Measurements from ENCODE around the gene KCNG2.

Gene KCNG2

GRCh38 chr18:79787527-79787864 is 10.2 kb upstream of the KCNG2 start (continued):
- TF ChIP-seq, protein P1, sequence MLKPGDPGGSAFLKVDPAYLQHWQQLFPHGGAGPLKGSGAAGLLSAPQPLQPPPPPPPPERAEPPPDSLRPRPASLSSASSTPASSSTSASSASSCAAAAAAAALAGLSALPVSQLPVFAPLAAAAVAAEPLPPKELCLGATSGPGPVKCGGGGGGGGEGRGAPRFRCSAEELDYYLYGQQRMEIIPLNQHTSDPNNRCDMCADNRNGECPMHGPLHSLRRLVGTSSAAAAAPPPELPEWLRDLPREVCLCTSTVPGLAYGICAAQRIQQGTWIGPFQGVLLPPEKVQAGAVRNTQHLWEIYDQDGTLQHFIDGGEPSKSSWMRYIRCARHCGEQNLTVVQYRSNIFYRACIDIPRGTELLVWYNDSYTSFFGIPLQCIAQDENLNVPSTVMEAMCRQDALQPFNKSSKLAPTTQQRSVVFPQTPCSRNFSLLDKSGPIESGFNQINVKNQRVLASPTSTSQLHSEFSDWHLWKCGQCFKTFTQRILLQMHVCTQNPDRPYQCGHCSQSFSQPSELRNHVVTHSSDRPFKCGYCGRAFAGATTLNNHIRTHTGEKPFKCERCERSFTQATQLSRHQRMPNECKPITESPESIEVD (tag by site-specific recombination; IDR thresholded peaks at IDR 0.05) = no peak
- TF ChIP-seq YY1 (tag by site-specific recombination; IDR thresholded peaks at IDR 0.05) (no peak), ZNF157 (tag by site-specific recombination; IDR thresholded peaks at IDR 0.05) (no peak), ZNF791 (tag by site-specific recombination; IDR thresholded peaks at IDR 0.05) (no peak), OSR2 (tag by site-specific recombination; IDR thresholded peaks at IDR 0.05) (no peak), ZSCAN30 (tag by site-specific recombination; IDR thresholded peaks at IDR 0.05) (no peak)

- Histone ChIP-seq H3K4me3 (ENCODE audit: low read depth, low read length) (no peak overlapping the region), H3K36me3 (ENCODE audit: control insufficient read depth in 2 of 2, insufficient read depth in 1 of 2, low read length in 2 of 2) (no peaks in the 10 kb centered on the region), H3K4me1 (ENCODE audit: control insufficient read depth, insufficient read depth, low read length) (no peaks in the 10 kb centered on the region), H3K9me3 (ENCODE audit: control insufficient read depth, insufficient read depth, low read depth, low read length) (no peaks in the 10 kb centered on the region), H3K27ac (ENCODE audit: extremely low read depth, low read depth, low read length) (no peak overlapping the region)
- TF ChIP-seq, protein P2, sequence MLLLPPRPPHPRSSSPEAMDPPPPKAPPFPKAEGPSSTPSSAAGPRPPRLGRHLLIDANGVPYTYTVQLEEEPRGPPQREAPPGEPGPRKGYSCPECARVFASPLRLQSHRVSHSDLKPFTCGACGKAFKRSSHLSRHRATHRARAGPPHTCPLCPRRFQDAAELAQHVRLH (tag by site-specific recombination; IDR thresholded peaks at IDR 0.05) = no peak
- CTCF ChIA-PET = no interaction called here
- POLR2A ChIA-PET = no interaction called here
These were observed 9.6 kb upstream of the KCNG2 start for GRCh38 chr18:79787865-79788733.

DNA sequence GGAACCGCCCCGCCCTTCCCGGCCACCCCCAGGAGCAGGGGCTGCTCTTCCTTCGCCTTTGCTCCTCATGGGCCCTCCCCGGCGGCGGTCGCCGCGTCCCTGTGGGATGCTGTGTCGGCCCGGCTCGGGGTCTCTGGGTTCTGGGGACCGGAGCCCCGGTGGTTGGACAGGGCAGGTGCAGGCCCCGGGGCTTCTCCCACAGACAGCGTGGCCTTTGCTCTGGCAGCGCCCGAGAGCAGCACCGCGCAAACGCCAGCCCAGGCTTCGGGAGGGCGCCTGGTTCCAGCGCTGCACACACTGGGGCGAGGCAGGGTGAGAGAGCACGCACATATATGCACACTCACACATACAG is 9.0 kb upstream of the KCNG2 start:
- CTCF ChIA-PET = no interaction called here
- TF ChIP-seq ZEB2 (tag by site-specific recombination; IDR thresholded peaks at IDR 0.05) (no peak), SP3 (tag by site-specific recombination; IDR thresholded peaks at IDR 0.05) (no peak), BCL11B (tag by site-specific recombination; IDR thresholded peaks at IDR 0.05; ENCODE audit: low read depth) (no peak), ZNF558 (tag by site-specific recombination; IDR thresholded peaks at IDR 0.05) (no peak), ZNF843 (tag by site-specific recombination; IDR thresholded peaks at IDR 0.05) (no peak), ZNF791 (tag by site-specific recombination; IDR thresholded peaks at IDR 0.05) (no peak), ZNF585B (tag by site-specific recombination; IDR thresholded peaks at IDR 0.05) (no peak), ZNF341 (tag by site-specific recombination; IDR thresholded peaks at IDR 0.05; ENCODE audit: low read depth) (no peak), TRIM28 (IDR thresholded peaks at IDR 0.05; ENCODE audit: borderline replicate concordance, low read length) (no peak), ZNF138 (tag by site-specific recombination; IDR thresholded peaks at IDR 0.05; ENCODE audit: borderline replicate concordance) (no peak), ZNF121 (tag by site-specific recombination; IDR thresholded peaks at IDR 0.05) (no peak), ZNF777 (tag by site-specific recombination; IDR thresholded peaks at IDR 0.05; ENCODE audit: borderline replicate concordance) (no peak), ZNF169 (tag by site-specific recombination; IDR thresholded peaks at IDR 0.05) (no peak), ZNF830 (tag by site-specific recombination; IDR thresholded peaks at IDR 0.05; ENCODE audit: low read depth) (no peak)
- Histone ChIP-seq H3K9me3 (ENCODE audit: control insufficient read depth, insufficient read depth, low read depth, low read length) (no peaks in the 10 kb centered on the region), H3K36me3 (ENCODE audit: control insufficient read depth in 2 of 2, insufficient read depth in 1 of 2, low read length in 2 of 2) (no peaks in the 10 kb centered on the region), H3K4me1 (ENCODE audit: control insufficient read depth, insufficient read depth, low read length) (no peaks in the 10 kb centered on the region), H3K27ac (ENCODE audit: extremely low read depth, low read depth, low read length) (no peak overlapping the region), H3K4me3 (ENCODE audit: low read depth, low read length) (no peak overlapping the region)
- POLR2A ChIA-PET = no interaction called here
